ENCODE measurements around the gene YPEL1.

DNA sequence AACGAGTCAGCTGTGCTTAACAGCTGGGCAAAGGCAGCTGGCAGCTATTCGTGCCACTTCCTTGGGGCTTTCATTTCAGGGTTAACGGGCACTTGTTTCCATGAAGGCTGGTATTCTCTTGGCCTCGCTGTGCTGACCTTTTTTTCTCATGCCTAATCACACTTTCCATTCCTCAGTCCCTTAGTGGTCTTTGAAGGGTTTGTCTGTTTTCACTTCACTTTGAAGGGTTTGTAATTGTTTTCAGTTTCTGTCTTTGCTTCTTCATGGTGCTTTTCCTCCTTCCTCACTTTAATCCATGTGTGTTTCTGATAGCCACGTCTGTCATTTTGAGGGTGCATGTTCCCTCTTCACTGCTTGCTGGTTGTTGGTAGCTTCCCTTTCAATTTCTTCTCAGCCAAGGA, 45.2 kb downstream of the YPEL1 start:
- no peak for TF ChIP-seq CTCF (IDR thresholded peaks at IDR 0.05)
- TF ChIP-seq POLR2A (IDR thresholded peaks at IDR 0.05) = no peak

All from body of pancreas (tissue), 4 donors.